ENCODE results near the gene PNMA3. TPM values are rescaled to one million over a fixed set of nuclear protein-coding genes. Genes with fewer than 3 reads are reported as not detected.
"Not testable (repeated sequence)": the region's sequence is repeated elsewhere in the genome, so short reads cannot be mapped to it uniquely, and the experiment has no call there.

Gene PNMA3
- total and polyA plus RNA-seq, 2 donors (not counting 3 experiments of a cell fraction or from before 2014, with no cell fraction given) = not detected

- DNase-seq (ENCODE audit: low read depth, low spot score); H3K4me2 ChIP-seq (ENCODE audit: insufficient read depth, low read length); H3K27me3 ChIP-seq (ENCODE audit: control insufficient read depth in 2 of 2, insufficient read depth in 2 of 2, low read length in 2 of 2); intact Hi-C loops (cut with micrococcal nuclease); POLR2A ChIA-PET; H2AFZ ChIP-seq (ENCODE audit: low read depth, low read length); dilution Hi-C loops (cut with MboI; ENCODE audit: extremely low pct_ligation_motif_present, low sequenced_read_pairs); H3K9me1 ChIP-seq (replicated peaks; ENCODE audit: control insufficient read depth, extremely low read depth, insufficient read depth, low read length); H4K20me1 ChIP-seq (replicated peaks; ENCODE audit: control insufficient read depth, extremely low read depth, insufficient read depth, low read length); H3K9me3 ChIP-seq (replicated peaks; ENCODE audit: control insufficient read depth, insufficient read depth, low read length); H3K9ac ChIP-seq (replicated peaks; ENCODE audit: extremely low read depth, insufficient read depth, low read length); FAIRE-seq; H3K36me3 ChIP-seq (ENCODE audit: control insufficient read depth in 2 of 2, extremely low read depth in 1 of 2, insufficient read depth in 2 of 2, low read length in 2 of 2); H3K79me2 ChIP-seq (ENCODE audit: control insufficient read depth, insufficient read depth, low read length); CTCF ChIA-PET; BruUV-seq (replicated peaks); H3K27ac ChIP-seq (ENCODE audit: insufficient read depth, low read depth, low read length); H3K4me3 ChIP-seq (replicated peaks in 1 of 3; ENCODE audit: insufficient read depth in 1 of 3, low read depth in 1 of 3, low read length in 3 of 3); H3K4me1 ChIP-seq (ENCODE audit: control insufficient read depth, extremely low read depth, insufficient read depth, low read length): not testable (repeated sequence)
Observed at GRCh38 chrX:153106092-153106801, 50.0 kb downstream of the PNMA3 start.

Small RNAs within 50 kb of the gene (small RNA-seq; reads per million reads assigned to genes)
- not detected for gene AC243428.1 (ENCODE audit: insufficient read depth, insufficient read length, low read depth, low replicate concordance)

Other genes starting within 250 kb of the PNMA3 start
- gene CETN2, start 225.7 kb upstream of the PNMA3 start, total RNA-seq = 28.2 and 28.6 TPM in 2 replicates
- gene CETN2, start 225.7 kb upstream of the PNMA3 start, polyA plus RNA-seq = 15.1 and 15.4 TPM in 2 replicates
- gene NSDHL, start 225.4 kb upstream of the PNMA3 start, total RNA-seq = 40.0 and 43.4 TPM in 2 replicates
- 43.7 and 44.5 TPM in 2 replicates for gene NSDHL, start 225.4 kb upstream of the PNMA3 start, polyA plus RNA-seq
- 19.7 and 31.6 TPM in 2 replicates for gene ZNF185, start 158.4 kb upstream of the PNMA3 start, total RNA-seq
- gene ZNF185, start 158.4 kb upstream of the PNMA3 start, polyA plus RNA-seq = 15.5 and 18.7 TPM in 2 replicates
- not detected in 2 replicates for gene PNMA5, start 62.4 kb upstream of the PNMA3 start, total RNA-seq
- not detected in 2 replicates for gene PNMA5, start 62.4 kb upstream of the PNMA3 start, polyA plus RNA-seq
- 1.3 and 1.8 TPM in 2 replicates for gene PNMA6A, start 16.0 kb downstream of the PNMA3 start, total RNA-seq
- gene PNMA6A, start 16.0 kb downstream of the PNMA3 start, polyA plus RNA-seq = 1.2 and 1.4 TPM in 2 replicates
- not detected in 2 replicates for gene MAGEA1, start 122.8 kb downstream of the PNMA3 start, total RNA-seq
- gene MAGEA1, start 122.8 kb downstream of the PNMA3 start, polyA plus RNA-seq = not detected in 2 replicates

Measured in endothelial cell of umbilical vein (primary cell).